ENCODE data around the gene MLLT3.

DNA sequence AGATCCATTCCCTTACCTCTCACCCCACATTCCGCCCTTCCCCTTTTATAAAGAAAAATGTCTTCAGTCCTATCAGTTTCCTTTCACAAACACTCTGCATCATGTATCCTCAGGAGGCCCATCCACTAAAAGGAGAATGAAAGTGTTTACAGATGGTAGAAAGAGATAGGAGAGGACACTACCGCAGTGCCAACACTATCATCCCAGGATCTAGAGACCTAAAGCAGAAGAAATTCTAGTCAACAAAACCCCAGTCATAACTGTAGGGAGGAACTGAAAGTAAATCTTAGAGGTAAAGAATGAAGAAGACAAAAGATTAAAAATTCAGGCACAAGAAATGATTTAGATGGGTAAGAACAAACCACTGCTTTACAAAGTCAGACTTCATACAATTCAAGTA, 114.1 kb downstream of the MLLT3 start:
- TF ChIP-seq CTCF (conservative IDR thresholded peaks at IDR 0.05 in 1 of 2, IDR thresholded peaks at IDR 0.05 in 1 of 2; ENCODE audit: extremely low read depth in 1 of 2, insufficient read depth in 1 of 2, low read depth in 1 of 2, low read length in 2 of 2): no peak
- no peak for TF ChIP-seq EZH2 (IDR thresholded peaks at IDR 0.05; ENCODE audit: borderline replicate concordance, low read length)

All from mammary epithelial cell (primary cell).